ENCODE data around the gene CASP6.
"Not testable (repeated sequence)": the region's sequence is repeated elsewhere in the genome, so short reads cannot be mapped to it uniquely, and the experiment has no call there.

Gene CASP6

DNA sequence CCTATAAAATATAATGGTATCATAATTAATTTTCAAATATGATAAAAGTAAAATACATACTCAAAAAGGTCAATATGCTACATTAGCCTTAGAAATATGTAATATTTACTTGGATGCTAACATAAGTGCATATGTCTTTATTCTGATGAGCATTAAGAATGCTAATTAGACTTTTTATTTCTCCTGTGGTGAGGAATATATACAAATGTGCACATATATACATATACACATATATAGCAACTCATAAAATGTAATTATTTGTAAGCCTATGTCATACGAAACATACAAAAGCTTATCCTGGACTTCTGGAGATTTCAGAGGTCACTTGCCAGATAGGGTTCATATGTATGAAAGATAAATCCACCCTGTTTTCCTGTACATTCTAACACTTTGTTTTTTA is 15.5 kb upstream of the CASP6 start:
- no peak for DNase-seq

GRCh38 chr4:109713500-109713899 is 10.3 kb upstream of the CASP6 start:
- DNase-seq: no peak

DNA sequence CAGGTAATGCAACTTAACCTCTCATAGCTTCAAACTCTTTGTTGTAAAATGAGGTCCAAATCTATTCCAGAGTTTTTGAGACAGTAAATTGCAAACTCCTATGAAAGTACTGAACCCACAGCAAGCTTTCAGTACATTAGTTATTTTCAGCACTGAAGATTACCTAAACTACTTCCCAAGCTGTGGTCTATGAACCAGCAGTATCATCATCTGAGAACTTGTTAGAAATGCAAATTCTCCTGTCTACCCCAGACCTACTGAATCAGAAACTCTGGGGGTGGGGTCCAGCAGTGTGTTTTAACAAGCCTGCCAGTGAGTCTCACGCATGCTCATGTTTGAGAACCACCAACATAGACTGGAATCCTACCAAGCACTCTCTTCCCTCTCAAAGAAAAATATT is 5.7 kb upstream of the CASP6 start:
- no peak for DNase-seq

DNA sequence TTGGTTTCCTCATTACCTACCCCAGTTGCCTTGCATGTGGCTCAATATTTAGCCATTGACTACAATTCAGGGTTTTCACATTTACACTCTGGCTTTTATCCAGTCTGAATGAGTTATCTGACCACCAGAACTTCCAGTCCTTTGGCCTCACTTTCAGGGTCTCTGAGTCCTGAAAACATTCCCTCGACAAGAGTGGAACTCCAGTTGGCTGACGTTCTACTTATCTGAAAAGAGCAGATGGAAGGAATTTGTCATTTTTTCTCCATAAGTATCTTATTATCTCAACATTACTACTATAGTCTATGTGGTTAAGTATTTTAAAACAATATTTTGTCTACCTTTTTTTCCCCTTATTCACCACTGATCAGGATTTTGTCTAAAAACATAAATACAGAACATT is 5.2 kb upstream of the CASP6 start:
- DNase-seq: no peak

GRCh38 chr4:109703664-109704361 is 568 bp upstream of the CASP6 start:
- no peak for DNase-seq

DNA sequence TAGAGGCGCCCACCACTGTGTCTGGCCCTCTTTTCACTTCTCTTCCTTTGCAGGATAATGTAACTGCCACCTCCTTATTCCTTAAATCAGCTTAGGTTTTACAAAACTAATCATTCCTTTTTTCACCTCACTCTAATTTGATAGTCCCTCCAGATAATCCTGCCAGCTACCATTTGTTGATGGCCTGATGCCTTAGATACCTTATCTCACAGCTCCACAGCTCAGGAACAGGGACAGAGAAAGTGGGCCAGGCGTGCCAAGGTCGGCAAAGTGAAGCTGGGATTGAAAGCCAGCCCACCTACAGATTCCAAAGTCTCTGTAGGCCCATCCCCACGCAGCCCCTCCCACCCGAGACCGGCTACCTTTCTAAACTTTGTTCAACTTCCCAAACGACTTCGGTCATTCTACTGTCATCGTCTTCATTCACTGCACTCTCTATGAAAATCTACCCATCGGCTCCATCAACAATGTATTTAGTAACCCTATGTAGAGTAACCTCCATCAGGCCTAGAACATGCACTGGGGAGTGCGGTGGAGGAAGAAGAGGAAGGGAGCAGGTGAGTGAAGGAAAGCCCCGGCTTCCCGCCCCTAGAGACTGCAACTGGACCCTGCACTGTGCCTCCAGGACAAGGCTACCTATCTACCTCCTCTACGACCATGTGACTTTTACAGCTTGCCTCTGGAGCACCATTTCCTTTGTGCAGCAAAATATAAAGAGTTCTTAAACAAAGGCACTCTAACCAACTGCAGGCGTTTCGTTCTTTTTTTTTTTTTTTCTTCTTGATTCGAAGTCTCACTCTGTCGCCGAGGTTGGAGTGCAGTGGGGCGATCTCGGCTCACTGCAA is 1.5 kb downstream of the CASP6 start:
- no peak for DNase-seq

- DNase-seq: no peak
Observed at GRCh38 chr4:109699553-109700225, 3.6 kb downstream of the CASP6 start.

GRCh38 chr4:109698656-109699055 is 4.6 kb downstream of the CASP6 start:
- DNase-seq: no peak

DNA sequence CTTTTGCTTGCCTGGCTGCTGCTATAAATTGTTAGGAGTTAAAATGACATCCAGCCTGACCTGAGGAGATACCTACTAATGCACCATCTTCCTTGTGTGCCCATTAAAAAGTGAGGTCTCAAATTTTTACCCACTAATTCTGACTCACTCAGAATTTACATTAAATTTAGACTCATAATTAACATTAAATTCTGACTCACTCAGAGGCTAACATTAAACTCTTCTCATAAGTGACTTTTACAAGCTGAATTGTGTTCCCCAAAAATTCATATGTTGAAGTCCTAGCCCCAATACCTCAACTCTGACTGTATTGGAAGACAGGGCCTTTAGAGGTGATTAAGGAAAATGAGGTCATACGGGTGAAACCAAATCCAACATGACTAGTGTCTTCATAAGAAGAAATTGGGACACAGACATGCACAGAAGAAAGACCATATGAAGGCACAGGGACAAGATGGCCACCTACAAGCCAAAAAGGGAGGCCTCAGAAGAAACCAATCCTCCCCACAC is 11.8 kb downstream of the CASP6 start:
- DNase-seq: no peak

- no peak for DNase-seq
Observed at GRCh38 chr4:109690690-109691410, 12.4 kb downstream of the CASP6 start.

DNA sequence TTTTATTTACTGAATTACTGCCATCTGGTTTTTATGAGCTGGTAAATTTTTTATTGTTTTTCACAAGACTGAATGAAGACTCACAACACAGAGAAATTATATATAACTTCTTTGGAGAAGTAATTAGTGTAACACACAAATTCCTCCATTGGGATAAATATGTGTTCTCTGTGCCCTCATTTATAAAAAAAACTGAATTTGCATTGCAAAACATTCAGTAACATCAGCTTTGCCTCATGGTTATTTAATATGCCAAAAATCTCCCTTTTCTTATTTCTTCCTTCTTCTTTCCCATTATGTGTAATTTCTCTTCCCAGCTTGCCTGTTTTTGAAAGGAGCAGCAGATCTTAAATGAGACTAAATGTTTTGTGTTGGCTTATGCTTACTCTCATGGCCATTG is 18.5 kb downstream of the CASP6 start:
- no peak for DNase-seq

DNA sequence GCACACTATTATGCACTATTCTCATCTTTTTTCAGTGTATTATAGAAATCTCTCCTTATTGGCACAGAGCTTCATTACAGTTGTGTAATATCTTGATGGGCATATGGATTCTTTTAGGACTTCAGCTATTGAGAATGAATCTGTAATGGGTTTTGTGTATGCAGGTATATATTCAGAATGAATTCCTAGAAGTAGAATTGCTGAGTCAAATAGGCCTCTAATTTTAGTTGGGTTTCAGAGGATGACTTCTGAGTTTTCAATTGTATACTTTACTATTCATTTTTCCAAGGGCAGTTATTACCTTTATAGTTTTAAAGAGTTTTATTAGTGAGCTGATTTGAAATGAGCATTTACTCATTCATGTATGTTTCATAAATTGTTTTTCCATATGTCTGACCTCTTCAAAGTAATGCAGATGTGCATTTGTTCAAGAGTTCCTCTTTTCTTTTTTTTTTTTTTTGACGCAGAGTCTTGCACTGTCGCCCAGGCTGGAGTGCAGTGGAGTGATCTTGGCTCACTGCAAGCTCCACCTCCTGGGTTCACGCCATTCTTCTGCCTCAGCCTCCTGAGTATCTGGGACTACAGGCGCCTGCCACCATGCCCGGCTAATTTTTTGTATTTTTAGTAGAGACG is 19.5 kb downstream of the CASP6 start:
- DNase-seq: no peak

DNA sequence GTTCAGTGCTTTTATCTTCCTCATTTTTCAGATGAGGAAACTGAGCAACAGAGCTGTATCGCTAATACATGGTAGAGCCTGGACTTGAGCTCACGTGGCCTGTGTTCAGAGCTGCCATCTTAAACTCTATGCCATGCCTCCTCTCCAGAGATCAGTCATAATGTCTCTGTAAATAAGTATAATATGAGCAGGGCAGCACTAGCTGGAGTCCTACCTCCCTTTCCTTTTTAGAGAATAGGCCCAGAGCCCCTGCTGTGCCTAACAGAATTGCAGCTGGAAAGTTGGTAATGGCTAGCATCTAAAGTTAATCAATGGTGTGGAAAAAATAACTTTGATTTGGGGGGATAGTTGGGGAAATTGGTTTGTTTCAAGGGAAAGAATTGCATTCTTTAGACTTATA is 20.4 kb downstream of the CASP6 start:
- DNase-seq: no peak

- DNase-seq: not testable (repeated sequence)
Observed at GRCh38 chr4:109678925-109679324, 24.3 kb downstream of the CASP6 start.

GRCh38 chr4:109678472-109678871 is 24.8 kb downstream of the CASP6 start:
- DNase-seq: not testable (repeated sequence)

DNA sequence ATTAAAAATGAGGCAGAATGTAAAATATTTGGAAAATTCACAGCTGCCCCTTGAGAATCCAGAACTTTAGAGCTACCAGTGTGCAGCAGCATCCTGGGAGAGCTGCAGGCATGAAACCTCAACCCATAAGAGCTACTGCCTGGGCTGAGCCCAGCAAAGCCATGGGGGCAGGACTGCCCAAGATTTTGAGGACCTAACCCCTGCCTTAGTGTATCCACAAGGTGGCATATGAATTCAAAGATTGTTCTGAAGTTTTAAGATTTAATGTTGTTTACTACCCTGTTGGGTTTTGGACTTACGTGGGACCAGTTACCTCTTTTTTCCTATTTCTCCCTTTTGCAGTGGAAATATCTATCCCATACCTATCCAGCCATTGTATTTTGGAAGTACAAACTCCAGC is 26.4 kb downstream of the CASP6 start:
- no peak for DNase-seq

DNA sequence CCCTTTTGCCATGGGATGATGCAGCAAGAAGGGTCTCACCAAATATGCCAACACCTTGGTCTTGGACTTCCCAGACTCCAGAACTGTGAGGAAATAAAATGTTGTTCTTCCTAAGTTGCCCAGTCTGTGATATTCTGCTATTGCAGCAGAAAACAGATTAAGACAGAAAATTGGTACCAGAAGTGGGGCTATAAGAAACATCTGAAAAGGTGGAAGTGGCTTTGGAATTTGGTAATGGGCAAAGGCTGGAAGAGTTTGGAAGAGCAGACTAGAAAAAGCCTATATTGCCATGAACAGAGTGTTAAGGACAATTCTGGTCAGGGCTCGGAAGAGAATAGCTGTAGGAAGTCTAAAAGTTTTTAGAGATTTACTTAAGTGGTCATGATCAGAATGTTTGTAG is 27.4 kb downstream of the CASP6 start:
- DNase-seq: no peak

DNA sequence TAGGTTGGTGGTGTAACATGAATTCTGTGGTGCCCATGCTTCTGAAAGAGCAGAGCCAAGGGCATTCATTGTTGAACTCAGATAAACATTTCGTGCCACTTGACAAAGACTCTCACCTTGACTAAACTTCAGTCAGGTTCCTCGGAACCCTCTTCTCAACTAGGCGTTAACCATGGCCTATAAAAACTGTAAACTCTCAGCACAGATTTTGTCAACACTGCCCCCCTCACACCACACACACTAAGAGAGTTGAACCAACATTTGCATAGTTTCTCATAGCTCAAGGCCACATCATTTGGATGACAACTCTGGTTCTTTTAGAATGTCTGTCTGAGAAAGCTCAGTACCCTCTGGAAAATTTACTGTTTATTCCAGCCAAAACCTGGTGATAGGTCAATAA is 28.1 kb downstream of the CASP6 start:
- no peak for DNase-seq

GRCh38 chr4:109673303-109673702 is 29.9 kb downstream of the CASP6 start:
- DNase-seq: no peak

GRCh38 chr4:109672169-109672930 is 30.9 kb downstream of the CASP6 start:
- DNase-seq: no peak

DNA sequence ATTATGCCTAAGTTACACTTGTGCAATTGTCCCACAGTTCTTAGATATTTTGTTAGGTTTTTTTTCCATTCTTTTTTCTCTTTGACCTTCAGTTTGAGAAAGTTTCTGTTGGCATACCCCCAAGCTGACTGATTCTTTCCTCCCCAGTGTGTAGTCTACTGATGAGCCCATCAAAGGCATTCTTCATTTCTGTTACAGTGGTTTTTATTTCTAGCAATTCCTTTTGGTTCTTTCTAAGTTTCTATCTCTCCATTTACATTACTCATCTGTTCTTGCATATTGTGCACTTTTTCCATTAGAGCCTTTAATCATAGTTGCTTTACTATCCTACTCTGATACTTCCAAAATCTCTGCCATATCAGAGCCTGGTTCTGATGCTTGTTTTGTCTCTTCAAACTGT is 31.9 kb downstream of the CASP6 start:
- no peak for DNase-seq

All from SHP77 (cell line).